HCT116 (cell line): ENCODE results near the gene TSPAN14. TPM values are rescaled to one million over a fixed set of nuclear protein-coding genes. Genes with fewer than 3 reads are reported as not detected.

ENCODE experiments used
- ATAC-seq: fragments of 200-7000 bp; cut with Tn5 transposase; 2 replicates; pipeline ENCODE4 v1.9.1; 2020; ENCODE audit warnings: mild to moderate bottlenecking, moderate library complexity
- BruUV-seq: library from RNA; stranded (reverse); fragments of 400-500 nt; replicated peaks from 2 replicates; lab custom pipeline; 2021; lab: Mats Ljungman, UMichigan
- CTCF ChIA-PET: fragments of 300-600 bp; sonication (Branson Sonifier 250); formaldehyde crosslinking; loops from one replicate; lab custom pipeline; 2021; ENCODE audit warnings: antibody characterized with exemption; lab: Charles Lee
- POLR2A ChIA-PET: fragments of 300-600, 350-600 bp; sonication (Branson Sonifier 250); formaldehyde crosslinking; loops from one replicate; lab custom pipeline; 2021; ENCODE audit warnings: antibody characterized with exemption; lab: Charles Lee
- RAD21 ChIA-PET, 2 experiments: fragments of 300-600 bp; sonication (Branson Sonifier 250); formaldehyde crosslinking; loops; one replicate each; lab custom pipeline; 2023; ENCODE audit warnings: low total read pairs in 2 of 2; ENCODE audit not compliant: uncharacterized antibody in 2 of 2, unreplicated experiment in 2 of 2, low non-redundant PET in 1 of 2; lab: Charles Lee
- DNase-seq: peaks from one replicate; pipeline ENCODE4 v3.0.0-alpha.2; 2010; ENCODE audit warnings: low read depth, low spot score
- H2AFZ ChIP-seq: fragments of 200-600 bp; shearing (Covaris generic), sonication (generic); 2 replicates; pipeline ENCODE4 v1.6.1; 2017; ENCODE audit warnings: low read depth, mixed run types, mixed read lengths, antibody characterized with exemption, low read length; ENCODE audit not compliant: poor library complexity, severe bottlenecking
- H3K27ac ChIP-seq: 2 replicates; pipeline ENCODE4 v1.5.1; 2012; ENCODE audit warnings: low read depth, low read length
- H3K27me3 ChIP-seq: fragments of 200-600 bp; sonication (generic); 2 replicates; pipeline ENCODE4 v1.6.1; 2016; ENCODE audit warnings: mixed run types, low read length, mixed read lengths; ENCODE audit not compliant: insufficient read depth
- H3K36me3 ChIP-seq, 2 experiments: fragments of 200-500 bp in 1 of 2; fragments of 200-600 bp in 1 of 2; sonication (Bioruptor generic) in 1 of 2; sonication (generic) in 1 of 2; 2 replicates each; pipeline versions ENCODE4 v1.5.1 to v1.6.1; 2014 to 2016; ENCODE audit warnings: low read length in 2 of 2, inconsistent platforms in 1 of 2, mixed read lengths in 1 of 2, mixed run types in 1 of 2; ENCODE audit not compliant: insufficient read depth in 2 of 2, control insufficient read depth in 1 of 2
- H3K4me1 ChIP-seq, 2 experiments: fragments of 200-600 bp in 1 of 2; sonication (generic) in 1 of 2; 2 replicates each; pipeline versions ENCODE4 v1.5.1 to v1.6.1; 2012 to 2017; ENCODE audit warnings: low read length in 2 of 2, inconsistent platforms in 1 of 2, mild to moderate bottlenecking in 1 of 2, mixed read lengths in 1 of 2, mixed run types in 1 of 2, moderate library complexity in 1 of 2; ENCODE audit not compliant: insufficient read depth in 2 of 2, control insufficient read depth in 1 of 2
- H3K4me2 ChIP-seq: fragments of 200-600 bp; sonication (generic); 2 replicates; pipeline ENCODE4 v1.6.1; 2017; ENCODE audit warnings: mixed run types, low read length, mixed read lengths
- H3K4me3 ChIP-seq, 2 experiments: fragments of 200-600 bp in 1 of 2; sonication (generic) in 1 of 2; replicated peaks in 1 of 2; 2 replicates each; pipeline ENCODE4 v1.5.1; 2011 to 2016; ENCODE audit warnings: low read length in 2 of 2, control low read depth in 1 of 2, low read depth in 1 of 2, mild to moderate bottlenecking in 1 of 2, mixed read lengths in 1 of 2, mixed run types in 1 of 2
- H3K79me2 ChIP-seq: fragments of 200-600 bp; sonication (generic); 2 replicates; pipeline ENCODE4 v1.6.1; 2017; ENCODE audit warnings: mild to moderate bottlenecking, mixed run types, low read length, moderate library complexity, mixed read lengths; ENCODE audit not compliant: insufficient read depth
- H3K9ac ChIP-seq: fragments of 200-600 bp; sonication (generic); 2 replicates; pipeline ENCODE4 v1.6.1; 2016; ENCODE audit warnings: low read length, mixed read lengths
- H3K9me2 ChIP-seq: fragments of 200-600 bp; sonication (generic), shearing (Covaris generic); 2 replicates; pipeline ENCODE4 v1.6.1; 2017; ENCODE audit warnings: mixed run types, mild to moderate bottlenecking, moderate library complexity; ENCODE audit not compliant: insufficient read depth
- H3K9me3 ChIP-seq, 2 experiments: fragments of 200-500 bp in 1 of 2; fragments of 200-600 bp in 1 of 2; sonication (Bioruptor generic) in 1 of 2; sonication (generic) in 1 of 2; 2 replicates each; pipeline ENCODE4 v1.6.1; 2014 to 2017; ENCODE audit warnings: low read length in 2 of 2, mixed read lengths in 2 of 2, inconsistent platforms in 1 of 2, low read depth in 1 of 2, mild to moderate bottlenecking in 1 of 2, mixed run types in 1 of 2, moderate library complexity in 1 of 2; ENCODE audit not compliant: control insufficient read depth in 1 of 2, insufficient read depth in 1 of 2
- H4K20me1 ChIP-seq: fragments of 200-600 bp; sonication (generic), shearing (Covaris generic); 2 replicates; pipeline ENCODE4 v1.6.1; 2017; ENCODE audit warnings: mixed run types, mild to moderate bottlenecking, moderate library complexity; ENCODE audit not compliant: insufficient read depth
- CEBPB ChIP-seq: IDR thresholded peaks from 2 replicates; pipeline ENCODE4 v1.6.1; 2012; ENCODE audit warnings: low read depth
- intact Hi-C: fragments of 100-400 bp; cut with micrococcal nuclease; formaldehyde crosslinking; loops from 2 replicates; pipeline ENCODE4 v1.10.0; 2022
- total RNA-seq: library from RNA; stranded (reverse); gene quantifications from one replicate; pipeline ENCODE4 v1.2.1, GENCODE V29; 2021; ENCODE audit not compliant: unreplicated experiment
- TF ChIP-seq, protein P1 (sequence below): IDR thresholded peaks from 2 replicates; pipeline ENCODE4 v1.6.1; 2011; ENCODE audit warnings: mild to moderate bottlenecking, low read length, moderate library complexity; ENCODE audit not compliant: insufficient replicate concordance; ENCODE audit errors: extremely low read depth

Gene TSPAN14
- total RNA-seq, 1 experiment from 2014 or later = 86.8 TPM

DNA sequence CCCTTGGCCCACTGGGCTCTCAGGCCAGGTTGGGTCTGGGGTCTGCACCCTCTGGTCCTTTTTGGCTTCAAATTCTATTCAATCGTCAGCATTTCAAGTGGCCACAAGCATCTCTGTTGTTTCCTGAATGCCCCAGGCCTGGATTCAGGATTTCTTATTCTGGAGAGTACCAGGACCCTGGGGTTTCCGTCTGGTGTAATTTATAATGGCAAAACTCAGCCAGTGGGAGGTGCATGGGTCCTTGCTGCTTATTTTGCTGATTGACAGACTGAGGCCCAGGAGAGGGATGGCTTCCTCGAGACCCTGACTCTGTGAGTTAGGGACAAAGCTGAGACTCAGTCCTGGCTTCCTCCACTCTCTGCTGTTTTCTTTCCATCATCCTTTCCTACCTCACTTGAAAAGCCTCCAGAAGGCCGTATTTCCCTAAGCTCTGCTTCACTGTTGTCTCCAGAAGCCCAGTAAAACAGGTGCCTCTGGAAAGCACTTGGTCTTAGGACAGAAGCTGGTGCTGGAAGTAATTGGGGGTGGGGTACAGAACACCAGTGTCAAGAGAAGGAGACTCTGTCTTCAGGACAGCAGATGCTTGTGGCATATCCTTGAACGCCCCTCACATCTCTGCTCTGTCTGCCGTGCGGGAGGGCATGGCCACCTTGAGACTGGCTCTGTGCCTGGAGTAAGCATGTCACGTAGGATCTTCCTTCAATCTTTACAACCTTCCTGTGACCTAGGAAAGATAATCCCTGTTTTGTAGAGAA is 44.1 kb downstream of the TSPAN14 start:
- no peaks in the 10 kb centered on the region for H3K27me3 ChIP-seq
- no peak for DNase-seq
- peaks cover 96% of the 10 kb centered on the region for H3K79me2 ChIP-seq
- H3K4me2 ChIP-seq = peak overlapping the region; percentile 73
- BruUV-seq = no TSS peak
- RAD21 ChIA-PET = no interaction called here
- no peaks in the 10 kb centered on the region for H4K20me1 ChIP-seq
- CTCF ChIA-PET = interaction anchor here (1.1 to 3.8 kb wide), 3 partner anchors 13 to 54 kb away, joined by 4 to 17 read pairs (median 6); no protein-coding TSS in a partner anchor
- TF ChIP-seq CEBPB = no peak
- TF ChIP-seq, protein P1, sequence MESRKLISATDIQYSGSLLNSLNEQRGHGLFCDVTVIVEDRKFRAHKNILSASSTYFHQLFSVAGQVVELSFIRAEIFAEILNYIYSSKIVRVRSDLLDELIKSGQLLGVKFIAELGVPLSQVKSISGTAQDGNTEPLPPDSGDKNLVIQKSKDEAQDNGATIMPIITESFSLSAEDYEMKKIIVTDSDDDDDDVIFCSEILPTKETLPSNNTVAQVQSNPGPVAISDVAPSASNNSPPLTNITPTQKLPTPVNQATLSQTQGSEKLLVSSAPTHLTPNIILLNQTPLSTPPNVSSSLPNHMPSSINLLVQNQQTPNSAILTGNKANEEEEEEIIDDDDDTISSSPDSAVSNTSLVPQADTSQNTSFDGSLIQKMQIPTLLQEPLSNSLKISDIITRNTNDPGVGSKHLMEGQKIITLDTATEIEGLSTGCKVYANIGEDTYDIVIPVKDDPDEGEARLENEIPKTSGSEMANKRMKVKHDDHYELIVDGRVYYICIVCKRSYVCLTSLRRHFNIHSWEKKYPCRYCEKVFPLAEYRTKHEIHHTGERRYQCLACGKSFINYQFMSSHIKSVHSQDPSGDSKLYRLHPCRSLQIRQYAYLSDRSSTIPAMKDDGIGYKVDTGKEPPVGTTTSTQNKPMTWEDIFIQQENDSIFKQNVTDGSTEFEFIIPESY = no peak
- POLR2A ChIA-PET = interaction anchor here (1.3 kb wide), 1 partner anchor 17 kb away, joined by 4 read pairs; no protein-coding TSS in a partner anchor
- H3K27ac ChIP-seq = peak overlapping the region; percentile 95
- no peaks in the 10 kb centered on the region; a peak in 1 of 4 replicates for H3K36me3 ChIP-seq
- peak overlapping the region; percentile 53 for H3K9ac ChIP-seq
- intact Hi-C loops = loop anchor here (2.0 kb wide), 2 partner anchors 13 to 37 kb away; no protein-coding TSS in a partner anchor
- no peak overlapping the region for H2AFZ ChIP-seq
- ATAC-seq = peak; percentile 54
- no peaks in the 10 kb centered on the region for H3K9me3 ChIP-seq
- peaks cover 90 to 95% of the 10 kb centered on the region in 2 experiments for H3K4me1 ChIP-seq
- H3K9me2 ChIP-seq = no peaks in the 10 kb centered on the region
- peak overlapping the region in 1 of 2 experiments; percentile 27; a peak in 2 of 4 replicates for H3K4me3 ChIP-seq
